GM18508 (cell line): ENCODE results near the gene EDC3.

ENCODE experiments used
- ATAC-seq: cut with Tn5 transposase; IDR thresholded peaks from one replicate; pipeline ENCODE4 v1.9.1; 2021; ENCODE audit warnings: moderate number of reproducible peaks; ENCODE audit not compliant: insufficient read depth, unreplicated experiment

Gene EDC3

GRCh38 chr15:74627766-74628165, 68.1 kb downstream of the EDC3 start:
- ATAC-seq, result no peak

GRCh38 chr15:74626752-74627692, 68.8 kb downstream of the EDC3 start:
- no peak for ATAC-seq

GRCh38 chr15:74626336-74626735, 69.5 kb downstream of the EDC3 start:
- no peak for ATAC-seq

GRCh38 chr15:74625693-74626092, 70.1 kb downstream of the EDC3 start:
- ATAC-seq, result no peak

GRCh38 chr15:74624020-74624602, 71.7 kb downstream of the EDC3 start:
- no peak for ATAC-seq

GRCh38 chr15:74622758-74623157, 73.1 kb downstream of the EDC3 start:
- ATAC-seq, result no peak

GRCh38 chr15:74621936-74622335, 73.9 kb downstream of the EDC3 start:
- ATAC-seq, result no peak

- ATAC-seq, result no peak
Measured at GRCh38 chr15:74621546-74621920, 74.3 kb downstream of the EDC3 start.

- ATAC-seq, result no peak
Measured at GRCh38 chr15:74620636-74621545, 74.9 kb downstream of the EDC3 start.

GRCh38 chr15:74619916-74620635, 75.7 kb downstream of the EDC3 start:
- ATAC-seq, result no peak

GRCh38 chr15:74618841-74619596, 76.8 kb downstream of the EDC3 start:
- no peak for ATAC-seq

- ATAC-seq, result no peak
Measured at GRCh38 chr15:74616996-74617395, 78.8 kb downstream of the EDC3 start.

- ATAC-seq, result no peak
Measured at GRCh38 chr15:74616366-74616939, 79.4 kb downstream of the EDC3 start.

- ATAC-seq, result peak; percentile 38
Measured at GRCh38 chr15:74615508-74616365, 80.1 kb downstream of the EDC3 start, which contains the start of gene CLK3. CLK3 (plus strand) TSS chr15:74615836; CDS start chr15:74619197, 3,361 bp downstream.

GRCh38 chr15:74614744-74615507, 80.9 kb downstream of the EDC3 start:
- no peak for ATAC-seq

GRCh38 chr15:74613953-74614743, 81.7 kb downstream of the EDC3 start:
- no peak for ATAC-seq
